K562 (cell line): ENCODE measurements around the gene CPNE9. TPM values are rescaled to one million over a fixed set of nuclear protein-coding genes. Genes with fewer than 3 reads are reported as not detected.

Experiments
- ATAC-seq: fragments of 200-7000 bp; cut with Tn5 transposase; 3 replicates; pipeline ENCODE4 v1.9.1; 2020; ENCODE audit warnings: moderate library complexity
- BruUV-seq: library from RNA; stranded (reverse); fragments of 400-500 nt; replicated peaks from 2 replicates; lab custom pipeline; 2021; lab: Mats Ljungman, UMichigan
- CTCF ChIA-PET: fragments of 300-600 bp; formaldehyde crosslinking; extraction: SDS; loops from one replicate; lab custom pipeline; 2021; ENCODE audit warnings: low intra/inter-chr PET ratio; lab: Yijun Ruan, JAX
- POLR2A ChIA-PET: fragments of 300-600, 350-650 bp; sonication (Branson Sonifier 250); formaldehyde crosslinking; extraction: SDS; loops from one replicate; lab custom pipeline; 2021; ENCODE audit warnings: antibody characterized with exemption, inconsistent platforms; lab: Yijun Ruan, JAX
- DNase-seq, 4 experiments: peaks; one replicate each; pipeline versions ENCODE4 v3.0.0 to v3.0.0-alpha.2; 2011 to 2018; ENCODE audit warnings: low spot score in 3 of 4, mixed read lengths in 3 of 4; ENCODE audit errors: extremely low read depth in 1 of 4
- FAIRE-seq: peaks from 2 replicates; lab custom pipeline; 2011; peaks lifted over from hg19 to GRCh38; lab: Jason Lieb, UNC
- H2AFZ ChIP-seq: 2 replicates; pipeline ENCODE4 v1.6.0; 2011; ENCODE audit warnings: low read depth, low read length, control low read depth, inconsistent platforms
- H3K27ac ChIP-seq: fragments of 200-600 bp; 3 replicates; pipeline ENCODE4 v1.8.0; 2011; ENCODE audit warnings: low read depth, mild to moderate bottlenecking, control low read depth, inconsistent platforms, low read length, moderate library complexity, mixed read lengths; ENCODE audit errors: extremely low read depth
- H3K27me3 ChIP-seq, 2 experiments: fragments of 300-600 bp in 1 of 2; 2 replicates in 1 of 2; 3 replicates in 1 of 2; pipeline versions ENCODE4 v1.6.0 to v1.8.0; 2011; ENCODE audit warnings: inconsistent platforms in 2 of 2, low read length in 2 of 2, mild to moderate bottlenecking in 1 of 2, mixed read lengths in 1 of 2, moderate library complexity in 1 of 2; ENCODE audit not compliant: control insufficient read depth in 2 of 2, insufficient read depth in 2 of 2
- H3K36me3 ChIP-seq: fragments of 300-600 bp; 3 replicates; pipeline ENCODE4 v1.8.0; 2011; ENCODE audit warnings: mild to moderate bottlenecking, low read length, inconsistent platforms; ENCODE audit not compliant: control insufficient read depth, insufficient read depth
- H3K4me1 ChIP-seq, 2 experiments: fragments of 200-600 bp in 1 of 2; replicated peaks in 1 of 2; 2 replicates in 1 of 2; 3 replicates in 1 of 2; pipeline versions ENCODE4 v1.5.1 to v1.8.0; 2011; ENCODE audit warnings: inconsistent platforms in 2 of 2, low read length in 2 of 2, mild to moderate bottlenecking in 1 of 2, mixed read lengths in 1 of 2, moderate library complexity in 1 of 2; ENCODE audit not compliant: control insufficient read depth in 2 of 2, insufficient read depth in 2 of 2
- H3K4me2 ChIP-seq: 2 replicates; pipeline ENCODE4 v1.6.1; 2011; ENCODE audit warnings: low read length, control low read depth, inconsistent platforms, mixed read lengths; ENCODE audit not compliant: insufficient read depth
- H3K4me3 ChIP-seq: fragments of 200-600 bp; sonication (generic), shearing (Covaris generic); 2 replicates; pipeline ENCODE4 v1.5.1; 2016; ENCODE audit warnings: control low read depth, inconsistent platforms
- H3K79me2 ChIP-seq: fragments of 200-600 bp; 3 replicates; pipeline ENCODE4 v1.8.0; 2011; ENCODE audit warnings: low read length, inconsistent platforms; ENCODE audit not compliant: control insufficient read depth, insufficient read depth
- H3K9ac ChIP-seq, 2 experiments: 2 replicates each; pipeline versions ENCODE4 v1.6.0 to v1.6.1; 2011; ENCODE audit warnings: low read depth in 2 of 2, low read length in 2 of 2, control low read depth in 1 of 2, inconsistent platforms in 1 of 2, mild to moderate bottlenecking in 1 of 2, mixed read lengths in 1 of 2; ENCODE audit not compliant: insufficient read depth in 1 of 2
- H3K9me1 ChIP-seq: one replicate; pipeline ENCODE4 v1.6.0; 2011; ENCODE audit warnings: inconsistent platforms, mild to moderate bottlenecking, low read length, moderate library complexity; ENCODE audit not compliant: control insufficient read depth, insufficient read depth
- H3K9me3 ChIP-seq: replicated peaks from 2 replicates; pipeline ENCODE4 v1.5.1; 2011; ENCODE audit warnings: low read depth, low read length, inconsistent platforms; ENCODE audit not compliant: control insufficient read depth, insufficient read depth
- H4K20me1 ChIP-seq: replicated peaks from 2 replicates; pipeline ENCODE4 v1.6.1; 2011; ENCODE audit warnings: low read length, inconsistent platforms, mixed read lengths; ENCODE audit not compliant: control insufficient read depth, insufficient read depth
- HNRNPUL1 ChIP-seq: fragments of 200-400 bp; formaldehyde crosslinking; IDR thresholded peaks from 2 replicates; pipeline ENCODE4 v1.6.1; 2017; ENCODE audit warnings: low read length
- POLR2G ChIP-seq: fragments of 200-400 bp; formaldehyde crosslinking; IDR thresholded peaks from 2 replicates; pipeline ENCODE4 v1.6.1; 2017; ENCODE audit warnings: low read depth, mild to moderate bottlenecking, antibody characterized with exemption, low read length, moderate library complexity
- TOE1 ChIP-seq, 2 experiments: fragments of 450-650 bp in 1 of 2; sonication (generic) in 1 of 2; formaldehyde crosslinking in 1 of 2; IDR thresholded peaks; 2 replicates each; pipeline versions ENCODE4 v1.7.1 to v1.8.0; 2016 to 2022; ENCODE audit warnings: borderline replicate concordance in 2 of 2, mild to moderate bottlenecking in 2 of 2, antibody characterized with exemption in 1 of 2, inconsistent platforms in 1 of 2, low read depth in 1 of 2, missing genetic modification reagents in 1 of 2, moderate library complexity in 1 of 2
- UBTF ChIP-seq, 2 experiments: IDR thresholded peaks; 2 replicates each; pipeline ENCODE4 v1.6.1; 2012; ENCODE audit warnings: improper control_type of control experiment in 2 of 2, low read depth in 2 of 2, low read length in 2 of 2, borderline replicate concordance in 1 of 2
- XRCC3 ChIP-seq: fragments of 450-650 bp; IDR thresholded peaks from 2 replicates; pipeline ENCODE4 v1.6.1; 2017; ENCODE audit warnings: mild to moderate bottlenecking, moderate library complexity
- ZFPM2 ChIP-seq: fragments of 250-450 bp; sonication (Bioruptor Pico); IDR thresholded peaks from 2 replicates; pipeline ENCODE4 v1.5.1; 2022; ENCODE audit warnings: mild to moderate bottlenecking
- ZNF24 ChIP-seq: fragments of 450-650 bp; IDR thresholded peaks from 2 replicates; pipeline ENCODE4 v1.6.1; 2016
- WGBS: fragments of 100-300 bp; shearing (Covaris generic); methylation state at CpG from one replicate; pipeline ENCODE4 v1.1.6; 2016; ENCODE audit warnings: low coverage, mixed read lengths; ENCODE audit not compliant: insufficient coverage; ENCODE audit errors: missing lambda C conversion rate; 5-methylcytosine and 5-hydroxymethylcytosine counted together
- in situ Hi-C: fragments of 300-500 bp; cut with MboI; formaldehyde crosslinking; loops from 4 replicates; pipeline ENCODE4 v1.15.0; 2018; ENCODE audit warnings: inconsistent platforms, mixed read lengths
- intact Hi-C: fragments of 100-400 bp; cut with micrococcal nuclease; formaldehyde crosslinking; loops from 2 replicates; pipeline ENCODE4 v1.14.2; 2022
- polyA plus RNA-seq, 8 experiments: library from polyadenylated mRNA; depleted of rRNA in 4 of 8; stranded (reverse) in 5 of 8; unstranded in 3 of 8; fragments of >200 nt; fragmentation: Nextera tagmentation in 2 of 8; fragmentation: Illumina TruSeq in 1 of 8; extraction: Ambion mirVana in 2 of 8; extraction: Trizol in 1 of 8; gene quantifications; 2 replicates each; pipeline versions ENCODE4 v1.2.1 to v1.2.3, GENCODE V29; 2011 to 2014; ENCODE audit warnings: inconsistent platforms in 1 of 8, missing spikeins in 1 of 8
- total RNA-seq, 7 experiments: library from RNA; depleted of rRNA in 6 of 7; stranded (reverse); fragments of >200 nt in 6 of 7; fragmentation: Illumina TruSeq in 2 of 7; extraction: Trizol in 2 of 7; gene quantifications; 2 replicates each; pipeline versions ENCODE4 v1.2.1 to v1.2.3, GENCODE V29; 2011 to 2021; ENCODE audit warnings: low replicate concordance in 1 of 7
- TF ChIP-seq, protein P1 (sequence below), 2 experiments: fragments of 150-350 bp in 1 of 2; IDR thresholded peaks; 2 replicates each; pipeline ENCODE4 v1.6.1; 2012 to 2016; ENCODE audit warnings: low read depth in 2 of 2, low read length in 2 of 2, mild to moderate bottlenecking in 1 of 2, moderate library complexity in 1 of 2

The CPNE9 gene
- total and polyA plus RNA-seq, 9 of the 15 experiments (the other 6 are each of a cell fraction or from before 2014, with no cell fraction given) = 0.22 to 0.56 (median 0.29) TPM; not detected in 3

GRCh38 chr3:9681011-9681722 lies 22.5 kb upstream of the CPNE9 start:
- intact Hi-C loops = no loop called here
- no TSS peak for BruUV-seq
- no peak overlapping the region for H3K27ac ChIP-seq

DNA sequence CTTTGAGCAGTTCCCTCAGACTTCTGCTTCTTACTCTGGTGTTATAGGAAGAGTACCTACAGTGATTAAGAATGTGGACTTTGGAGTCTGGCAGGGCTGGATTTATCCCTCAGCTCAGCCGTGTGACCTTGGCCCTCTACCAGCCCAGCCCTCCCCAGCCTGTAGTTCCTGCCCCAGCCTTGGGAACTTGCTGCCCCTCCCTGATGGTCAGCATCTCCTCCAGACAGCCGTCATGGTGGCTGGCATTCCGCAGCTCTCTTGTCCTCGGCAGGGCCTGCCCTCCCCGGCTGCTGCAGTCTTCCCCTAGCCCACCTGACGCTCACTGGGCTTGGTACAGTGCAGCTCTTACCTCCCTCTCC lies 21.9 kb upstream of the CPNE9 start:
- Histone ChIP-seq H3K4me1 (no peaks in the 10 kb centered on the region; a peak in 2 of 5 replicates), H3K9me3 (no peaks in the 10 kb centered on the region), H2AFZ (no peak overlapping the region), H3K4me2 (no peak overlapping the region), H3K36me3 (peaks cover 94% of the 10 kb centered on the region; the same call in 2 of the 3 replicates), H3K4me3 (no peak overlapping the region), H4K20me1 (no peaks in the 10 kb centered on the region; the same call in 1 of the 2 replicates), H3K79me2 (no peaks in the 10 kb centered on the region), H3K9ac (peak overlapping the region in 1 of 2 experiments; percentile 45; a peak in 1 of 4 replicates), H3K27ac (no peak overlapping the region), H3K9me1 (no peaks in the 10 kb centered on the region), H3K27me3 (no peaks in the 10 kb centered on the region)
- no TSS peak for BruUV-seq
- in situ Hi-C loops (no loop called here), intact Hi-C loops (no loop called here)
- TF ChIP-seq TOE1 (IDR thresholded peaks at IDR 0.05; ENCODE audit: borderline replicate concordance) = no peak
- TF ChIP-seq TOE1 (CRISPR knock-in tag; IDR thresholded peaks at IDR 0.05; ENCODE audit: borderline replicate concordance, low read depth) = no peak
- TF ChIP-seq POLR2G = 0 out of 2 replicates have a peak, but pooled peaks have one; percentile 34
- no peak for TF ChIP-seq HNRNPUL1
- TF ChIP-seq ZFPM2 = no peak
- TF ChIP-seq UBTF (IDR thresholded peaks at IDR 0.05; ENCODE audit: borderline replicate concordance in 1 of 2, low read depth in 2 of 2, low read length in 2 of 2) = no peak
- TF ChIP-seq, protein P1, sequence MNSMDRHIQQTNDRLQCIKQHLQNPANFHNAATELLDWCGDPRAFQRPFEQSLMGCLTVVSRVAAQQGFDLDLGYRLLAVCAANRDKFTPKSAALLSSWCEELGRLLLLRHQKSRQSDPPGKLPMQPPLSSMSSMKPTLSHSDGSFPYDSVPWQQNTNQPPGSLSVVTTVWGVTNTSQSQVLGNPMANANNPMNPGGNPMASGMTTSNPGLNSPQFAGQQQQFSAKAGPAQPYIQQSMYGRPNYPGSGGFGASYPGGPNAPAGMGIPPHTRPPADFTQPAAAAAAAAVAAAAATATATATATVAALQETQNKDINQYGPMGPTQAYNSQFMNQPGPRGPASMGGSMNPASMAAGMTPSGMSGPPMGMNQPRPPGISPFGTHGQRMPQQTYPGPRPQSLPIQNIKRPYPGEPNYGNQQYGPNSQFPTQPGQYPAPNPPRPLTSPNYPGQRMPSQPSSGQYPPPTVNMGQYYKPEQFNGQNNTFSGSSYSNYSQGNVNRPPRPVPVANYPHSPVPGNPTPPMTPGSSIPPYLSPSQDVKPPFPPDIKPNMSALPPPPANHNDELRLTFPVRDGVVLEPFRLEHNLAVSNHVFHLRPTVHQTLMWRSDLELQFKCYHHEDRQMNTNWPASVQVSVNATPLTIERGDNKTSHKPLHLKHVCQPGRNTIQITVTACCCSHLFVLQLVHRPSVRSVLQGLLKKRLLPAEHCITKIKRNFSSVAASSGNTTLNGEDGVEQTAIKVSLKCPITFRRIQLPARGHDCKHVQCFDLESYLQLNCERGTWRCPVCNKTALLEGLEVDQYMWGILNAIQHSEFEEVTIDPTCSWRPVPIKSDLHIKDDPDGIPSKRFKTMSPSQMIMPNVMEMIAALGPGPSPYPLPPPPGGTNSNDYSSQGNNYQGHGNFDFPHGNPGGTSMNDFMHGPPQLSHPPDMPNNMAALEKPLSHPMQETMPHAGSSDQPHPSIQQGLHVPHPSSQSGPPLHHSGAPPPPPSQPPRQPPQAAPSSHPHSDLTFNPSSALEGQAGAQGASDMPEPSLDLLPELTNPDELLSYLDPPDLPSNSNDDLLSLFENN (IDR thresholded peaks at IDR 0.05; ENCODE audit: low read depth in 2 of 2, low read length in 2 of 2) = no peak
- FAIRE-seq = no peak
- ChIA-PET CTCF (no interaction called here), POLR2A (interaction anchor here (0.6 to 0.7 kb wide), 2 partner anchors 10 to 78 kb away, joined by 3 to 5 read pairs; no protein-coding TSS in a partner anchor)
- 88% methylated on average over 6 of the region's 6 CpGs for whole genome bisulfite sequencing
- no peak for ATAC-seq
- DNase-seq = no peak

More at GRCh38 chr3:9681011-9681722, 22.5 kb upstream of the CPNE9 start:
- H3K4me3 ChIP-seq = no peak overlapping the region
- no peaks in the 10 kb centered on the region; a peak in 2 of 5 replicates for H3K4me1 ChIP-seq
- no peak overlapping the region for H3K4me2 ChIP-seq
- no peaks in the 10 kb centered on the region for H3K9me1 ChIP-seq
- peaks cover 94% of the 10 kb centered on the region; the same call in 2 of the 3 replicates for H3K36me3 ChIP-seq
- ChIA-PET CTCF (no interaction called here), POLR2A (interaction anchor here (0.6 to 0.7 kb wide), 2 partner anchors 10 to 78 kb away, joined by 3 to 5 read pairs; no protein-coding TSS in a partner anchor)
- FAIRE-seq (no peak), ATAC-seq (no peak), DNase-seq (no peak)
- no peaks in the 10 kb centered on the region for H3K9me3 ChIP-seq
- no peaks in the 10 kb centered on the region for H3K27me3 ChIP-seq
- in situ Hi-C loops = no loop called here
- TF ChIP-seq XRCC3 (no peak), ZNF24 (peak; percentile 96)
- no peaks in the 10 kb centered on the region; the same call in 1 of the 2 replicates for H4K20me1 ChIP-seq
- H3K9ac ChIP-seq = no peak overlapping the region
- no peaks in the 10 kb centered on the region for H3K79me2 ChIP-seq
- H2AFZ ChIP-seq = no peak overlapping the region
- WGBS = 91% methylated on average over 7 of the region's 7 CpGs
